SK-N-SH (cell line): Measurements from ENCODE around the gene ZNF580. TPM values are rescaled to one million over a fixed set of nuclear protein-coding genes. Genes with fewer than 3 reads are reported as not detected.

Experiments used
- CTCF ChIA-PET: fragments of 300-600, 350-600 bp; formaldehyde crosslinking; extraction: SDS; loops from one replicate; lab custom pipeline; 2021; lab: Yijun Ruan, JAX
- POLR2A ChIA-PET: fragments of 350-600 bp; sonication (Branson Sonifier 250); formaldehyde crosslinking; extraction: SDS; loops from one replicate; lab custom pipeline; 2020; ENCODE audit warnings: antibody characterized with exemption, inconsistent platforms; lab: Yijun Ruan, JAX
- DNase-seq: peaks from one replicate; pipeline ENCODE4 v3.0.0; 2012
- H2AFZ ChIP-seq: fragments of 200-600 bp; sonication (generic); 2 replicates; pipeline ENCODE4 v1.8.1; 2016; ENCODE audit warnings: antibody characterized with exemption, mild to moderate bottlenecking, low read depth
- H3F3A ChIP-seq: fragments of 200-600 bp; sonication (generic); replicated peaks from 2 replicates; pipeline ENCODE3; 2016; ENCODE audit warnings: antibody characterized with exemption, mild to moderate bottlenecking; ENCODE audit not compliant: insufficient read depth
- H3K27ac ChIP-seq, 2 experiments: fragments of 200-500 bp in 1 of 2; fragments of 200-600 bp in 1 of 2; sonication (Bioruptor generic) in 1 of 2; sonication (generic), shearing (Covaris generic) in 1 of 2; 2 replicates each; pipeline versions ENCODE4 v1.5.1 to v1.6.1; 2014 to 2016; ENCODE audit warnings: low read depth in 2 of 2, inconsistent platforms in 1 of 2, low read length in 1 of 2, mild to moderate bottlenecking in 1 of 2, mixed read lengths in 1 of 2
- H3K27me3 ChIP-seq: fragments of 200-600 bp; sonication (generic), shearing (Covaris generic); 2 replicates; pipeline ENCODE4 v1.6.1; 2016; ENCODE audit warnings: mixed run types; ENCODE audit not compliant: insufficient read depth
- H3K36me3 ChIP-seq, 2 experiments: fragments of 200-500 bp in 1 of 2; fragments of 200-600 bp in 1 of 2; sonication (Bioruptor generic) in 1 of 2; sonication (generic) in 1 of 2; replicated peaks in 1 of 2; 2 replicates each; pipeline versions ENCODE3 to v1.5.1; 2014 to 2016; ENCODE audit warnings: low read length in 1 of 2, mild to moderate bottlenecking in 1 of 2; ENCODE audit not compliant: insufficient read depth in 2 of 2, control insufficient read depth in 1 of 2
- H3K4me1 ChIP-seq, 2 experiments: fragments of 200-500 bp in 1 of 2; fragments of 200-600 bp in 1 of 2; sonication (Bioruptor generic) in 1 of 2; sonication (generic), shearing (Covaris generic) in 1 of 2; 2 replicates each; pipeline versions ENCODE4 v1.5.1 to v1.6.1; 2014 to 2016; ENCODE audit warnings: low read depth in 1 of 2, low read length in 1 of 2, mixed run types in 1 of 2; ENCODE audit not compliant: insufficient read depth in 2 of 2, control insufficient read depth in 1 of 2
- H3K4me2 ChIP-seq: fragments of 200-600 bp; sonication (generic), shearing (Covaris generic); 2 replicates; pipeline ENCODE4 v1.6.1; 2017; ENCODE audit warnings: mixed run types
- H3K4me3 ChIP-seq, 2 experiments: fragments of 200-500 bp in 1 of 2; fragments of 200-600 bp in 1 of 2; sonication (Bioruptor generic) in 1 of 2; sonication (generic), shearing (Covaris generic) in 1 of 2; 2 replicates each; pipeline versions ENCODE4 v1.5.1 to v1.8.1; 2014 to 2016; ENCODE audit warnings: low read depth in 2 of 2, inconsistent platforms in 1 of 2, low read length in 1 of 2, mild to moderate bottlenecking in 1 of 2, mixed read lengths in 1 of 2, moderate library complexity in 1 of 2
- H3K79me2 ChIP-seq: fragments of 200-600 bp; sonication (generic); 2 replicates; pipeline ENCODE4 v1.8.1; 2017; ENCODE audit warnings: mild to moderate bottlenecking; ENCODE audit not compliant: insufficient read depth
- H3K9ac ChIP-seq: fragments of 200-600 bp; sonication (generic); 2 replicates; pipeline ENCODE4 v1.6.1; 2017; ENCODE audit warnings: mixed run types
- H3K9me2 ChIP-seq: fragments of 200-600 bp; sonication (generic); 2 replicates; pipeline ENCODE4 v1.6.1; 2017; ENCODE audit warnings: mixed run types
- H3K9me3 ChIP-seq: fragments of 200-600 bp; sonication (generic); 2 replicates; pipeline ENCODE4 v1.6.1; 2017; ENCODE audit warnings: mixed run types, mild to moderate bottlenecking, moderate library complexity
- H4K20me1 ChIP-seq: fragments of 200-600 bp; sonication (generic); 2 replicates; pipeline ENCODE4 v1.6.1; 2017; ENCODE audit warnings: mild to moderate bottlenecking, mixed run types; ENCODE audit not compliant: insufficient read depth
- EZH2phosphoT487 ChIP-seq: fragments of 200-600 bp; sonication (generic); IDR thresholded peaks from 2 replicates; pipeline ENCODE4 v1.6.1; 2017; ENCODE audit warnings: low read depth, mixed run types, mild to moderate bottlenecking, antibody characterized with exemption, moderate library complexity, borderline replicate concordance
- FOXJ3 ChIP-seq: sonication (generic); formaldehyde crosslinking; IDR thresholded peaks from 2 replicates; pipeline ENCODE4 v1.5.1; 2020; ENCODE audit warnings: mild to moderate bottlenecking, missing genetic modification reagents
- FOXM1 ChIP-seq: IDR thresholded peaks from 2 replicates; pipeline ENCODE4 v1.4.0; 2012; ENCODE audit warnings: low read depth, mild to moderate bottlenecking
- GABPA ChIP-seq: IDR thresholded peaks from 2 replicates; pipeline ENCODE4 v1.4.0; 2012; ENCODE audit warnings: low read depth, mild to moderate bottlenecking
- GATA2 ChIP-seq: sonication (generic); formaldehyde crosslinking; IDR thresholded peaks from 2 replicates; pipeline ENCODE4 v1.5.0; 2020; ENCODE audit warnings: mild to moderate bottlenecking, missing genetic modification reagents
- IRF3 ChIP-seq: fragments of 150-350 bp; IDR thresholded peaks from 2 replicates; pipeline ENCODE4 v1.6.1; 2016; ENCODE audit warnings: mild to moderate bottlenecking, low read depth, low read length
- MXI1 ChIP-seq: IDR thresholded peaks from 2 replicates; pipeline ENCODE4 v1.6.1; 2012; ENCODE audit warnings: mild to moderate bottlenecking, low read depth, low read length, improper control_type of control experiment
- SIN3A ChIP-seq: IDR thresholded peaks from 2 replicates; pipeline ENCODE4 v1.6.1; 2012; ENCODE audit warnings: low read depth, mild to moderate bottlenecking, low read length, moderate library complexity, borderline replicate concordance
- SMC3 ChIP-seq: IDR thresholded peaks from 2 replicates; pipeline ENCODE4 v1.6.1; 2012; ENCODE audit warnings: low read depth, low read length, improper control_type of control experiment
- TCF12 ChIP-seq: IDR thresholded peaks from 2 replicates; pipeline ENCODE4 v1.4.0; 2012
- USF1 ChIP-seq: IDR thresholded peaks from 2 replicates; pipeline ENCODE4 v1.4.0; 2012; ENCODE audit warnings: low read depth, borderline replicate concordance
- WGBS: methylation state at CpG from one replicate; pipeline ENCODE4 v1.1.6; 2017; ENCODE audit warnings: low lambda C conversion rate; 5-methylcytosine and 5-hydroxymethylcytosine counted together
- polyA plus RNA-seq, 3 experiments: library from polyadenylated mRNA; depleted of rRNA; stranded (reverse); fragments of >200 nt; gene quantifications; 2 replicates each; pipeline ENCODE4 v1.2.3, GENCODE V29; 2012
- TF ChIP-seq, protein P1 (sequence below): IDR thresholded peaks from 2 replicates; pipeline ENCODE4 v1.4.0; 2012; ENCODE audit warnings: low read depth, borderline replicate concordance
- TF ChIP-seq, protein P2 (sequence below): IDR thresholded peaks from 2 replicates; pipeline ENCODE4; 2012

Gene ZNF580
- polyA plus RNA-seq, 1 of the 3 experiments (the other 2 are of a cell fraction): 21.9 TPM

- H3F3A ChIP-seq: peaks cover 5% of the 10 kb centered on the region
- no peaks in the 10 kb centered on the region for H3K9me2 ChIP-seq
- peaks cover 53% of the 10 kb centered on the region for H4K20me1 ChIP-seq
- peaks cover 20 to 34% of the 10 kb centered on the region in 2 experiments for H3K36me3 ChIP-seq
- H3K27ac ChIP-seq: peak overlapping the region; percentile 99
- TF ChIP-seq FOXJ3 (CRISPR knock-in tag): no peak
- TF ChIP-seq MXI1: no peak
- no peak for TF ChIP-seq FOXM1
- no peak for TF ChIP-seq IRF3
- TF ChIP-seq, protein P1, sequence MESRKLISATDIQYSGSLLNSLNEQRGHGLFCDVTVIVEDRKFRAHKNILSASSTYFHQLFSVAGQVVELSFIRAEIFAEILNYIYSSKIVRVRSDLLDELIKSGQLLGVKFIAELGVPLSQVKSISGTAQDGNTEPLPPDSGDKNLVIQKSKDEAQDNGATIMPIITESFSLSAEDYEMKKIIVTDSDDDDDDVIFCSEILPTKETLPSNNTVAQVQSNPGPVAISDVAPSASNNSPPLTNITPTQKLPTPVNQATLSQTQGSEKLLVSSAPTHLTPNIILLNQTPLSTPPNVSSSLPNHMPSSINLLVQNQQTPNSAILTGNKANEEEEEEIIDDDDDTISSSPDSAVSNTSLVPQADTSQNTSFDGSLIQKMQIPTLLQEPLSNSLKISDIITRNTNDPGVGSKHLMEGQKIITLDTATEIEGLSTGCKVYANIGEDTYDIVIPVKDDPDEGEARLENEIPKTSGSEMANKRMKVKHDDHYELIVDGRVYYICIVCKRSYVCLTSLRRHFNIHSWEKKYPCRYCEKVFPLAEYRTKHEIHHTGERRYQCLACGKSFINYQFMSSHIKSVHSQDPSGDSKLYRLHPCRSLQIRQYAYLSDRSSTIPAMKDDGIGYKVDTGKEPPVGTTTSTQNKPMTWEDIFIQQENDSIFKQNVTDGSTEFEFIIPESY: no peak
- TF ChIP-seq SMC3: no peak
- TF ChIP-seq USF1: no peak
- 0 out of 2 replicates have a peak, but pooled peaks have one; percentile 18 for TF ChIP-seq GATA2 (CRISPR knock-in tag)
- TF ChIP-seq GABPA: no peak
- TF ChIP-seq TCF12: no peak
- 0 out of 2 replicates have a peak, but pooled peaks have one; percentile 62 for TF ChIP-seq SIN3A
- TF ChIP-seq EZH2phosphoT487: no peak
- TF ChIP-seq, protein P2, sequence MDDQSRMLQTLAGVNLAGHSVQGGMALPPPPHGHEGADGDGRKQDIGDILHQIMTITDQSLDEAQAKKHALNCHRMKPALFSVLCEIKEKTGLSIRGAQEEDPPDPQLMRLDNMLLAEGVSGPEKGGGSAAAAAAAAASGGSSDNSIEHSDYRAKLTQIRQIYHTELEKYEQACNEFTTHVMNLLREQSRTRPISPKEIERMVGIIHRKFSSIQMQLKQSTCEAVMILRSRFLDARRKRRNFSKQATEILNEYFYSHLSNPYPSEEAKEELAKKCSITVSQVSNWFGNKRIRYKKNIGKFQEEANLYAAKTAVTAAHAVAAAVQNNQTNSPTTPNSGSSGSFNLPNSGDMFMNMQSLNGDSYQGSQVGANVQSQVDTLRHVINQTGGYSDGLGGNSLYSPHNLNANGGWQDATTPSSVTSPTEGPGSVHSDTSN: no peak
- H3K9me3 ChIP-seq: no peaks in the 10 kb centered on the region
- peak overlapping the region; percentile 99 for H3K9ac ChIP-seq
- H2AFZ ChIP-seq: no peak overlapping the region
- peaks cover 57% of the 10 kb centered on the region for H3K79me2 ChIP-seq
- CTCF ChIA-PET: interaction anchor here (2.1 to 4.7 kb wide), 3 partner anchors 16 to 23 kb away, joined by 8 to 34 read pairs (median 20); no protein-coding TSS in a partner anchor
- under 1% methylated on average over 19 of the region's 19 CpGs for WGBS
- POLR2A ChIA-PET: no interaction called here
- peaks cover 14 to 27% of the 10 kb centered on the region in 2 experiments; a peak in 3 of 4 replicates for H3K4me1 ChIP-seq
- peak overlapping the region; percentile 99 for H3K4me2 ChIP-seq
- H3K4me3 ChIP-seq: peak overlapping the region; percentile 92 to 96
- no peak for DNase-seq
- no peaks in the 10 kb centered on the region for H3K27me3 ChIP-seq
Measured at GRCh38 chr19:55655648-55656040, 14.8 kb downstream of the ZNF580 start.
